DND-41 (cell line): ENCODE results near the gene SLC6A18.

Source experiments
- ATAC-seq: fragments of 200-7000 bp; cut with Tn5 transposase; 3 replicates; pipeline ENCODE4 v1.9.1; 2021; ENCODE audit warnings: low read depth; ENCODE audit not compliant: insufficient read depth
- DNase-seq: peaks from one replicate; pipeline ENCODE4 v3.0.0-alpha.2; 2020
- H2AFZ ChIP-seq: 2 replicates; pipeline ENCODE4 v1.6.0; 2012; ENCODE audit warnings: low read depth, low read length
- H3K27ac ChIP-seq: 2 replicates; pipeline ENCODE4 v1.5.1; 2012; ENCODE audit warnings: low read length, inconsistent platforms
- H3K27me3 ChIP-seq: fragments of 200-600 bp; sonication (generic); 2 replicates; pipeline ENCODE4 v1.6.0; 2012; ENCODE audit warnings: low read length, mild to moderate bottlenecking, inconsistent platforms; ENCODE audit not compliant: insufficient read depth, poor library complexity
- H3K36me3 ChIP-seq: 2 replicates; pipeline ENCODE4 v1.5.1; 2012; ENCODE audit warnings: low read length, inconsistent platforms; ENCODE audit not compliant: insufficient read depth
- H3K4me1 ChIP-seq: 2 replicates; pipeline ENCODE4 v1.5.1; 2012; ENCODE audit warnings: mild to moderate bottlenecking, low read length; ENCODE audit not compliant: insufficient read depth
- H3K4me2 ChIP-seq: 2 replicates; pipeline ENCODE4 v1.6.0; 2012; ENCODE audit warnings: mild to moderate bottlenecking, moderate library complexity, low read length, inconsistent platforms; ENCODE audit not compliant: insufficient read depth
- H3K4me3 ChIP-seq, 2 experiments: fragments of 200-600 bp in 1 of 2; shearing (Covaris generic) in 1 of 2; 2 replicates each; pipeline ENCODE4 v1.5.1; 2012 to 2016; ENCODE audit warnings: inconsistent platforms in 2 of 2, low read length in 2 of 2, mild to moderate bottlenecking in 2 of 2, low read depth in 1 of 2, moderate library complexity in 1 of 2
- H3K79me2 ChIP-seq: 2 replicates; pipeline ENCODE4 v1.6.0; 2012; ENCODE audit warnings: low read length, inconsistent platforms; ENCODE audit not compliant: insufficient read depth
- H3K9ac ChIP-seq: 2 replicates; pipeline ENCODE4 v1.6.0; 2012; ENCODE audit warnings: low read depth, mild to moderate bottlenecking, inconsistent platforms, low read length, moderate library complexity
- H3K9me3 ChIP-seq: 2 replicates; pipeline ENCODE4 v1.5.1; 2012; ENCODE audit warnings: low read length, moderate library complexity, mild to moderate bottlenecking, inconsistent platforms; ENCODE audit not compliant: insufficient read depth, severe bottlenecking
- H4K20me1 ChIP-seq: 2 replicates; pipeline ENCODE4 v1.6.0; 2012; ENCODE audit warnings: low read length; ENCODE audit not compliant: insufficient read depth
- CTCF ChIP-seq: IDR thresholded peaks from 2 replicates; pipeline ENCODE4 v1.5.1; 2012; ENCODE audit warnings: borderline replicate concordance, low read length, moderate library complexity, mild to moderate bottlenecking; ENCODE audit not compliant: poor library complexity, severe bottlenecking; ENCODE audit errors: extremely low read depth
- EZH2 ChIP-seq: IDR thresholded peaks from 3 replicates; pipeline ENCODE4 v1.6.1; 2012; ENCODE audit warnings: borderline replicate concordance, low read depth, mild to moderate bottlenecking, moderate library complexity, low read length, inconsistent platforms; ENCODE audit not compliant: severe bottlenecking

SLC6A18 gene

GRCh38 chr5:1291611-1292080, 66.5 kb downstream of the SLC6A18 start:
- Histone ChIP-seq H3K79me2 (peaks cover 21% of the 10 kb centered on the region; the same call in 1 of the 2 replicates), H3K4me2 (peak overlapping the region; percentile 12; the same call in 1 of the 2 replicates), H3K9ac (no peak overlapping the region), H3K27ac (peak overlapping the region; percentile 57; the same call in 1 of the 2 replicates), H3K36me3 (no peaks in the 10 kb centered on the region; the same call in 1 of the 2 replicates), H4K20me1 (no peaks in the 10 kb centered on the region), H3K27me3 (no peaks in the 10 kb centered on the region), H3K4me3 (no peak overlapping the region), H2AFZ (no peak overlapping the region), H3K9me3 (no peaks in the 10 kb centered on the region), H3K4me1 (peaks cover 27% of the 10 kb centered on the region)
- TF ChIP-seq EZH2 (no peak), CTCF (no peak)
- no peak for DNase-seq
- ATAC-seq: no peak

- no peaks in the 10 kb centered on the region for H3K27me3 ChIP-seq
- TF ChIP-seq EZH2: no peak
- no peak for TF ChIP-seq CTCF
- DNase-seq (no peak), ATAC-seq (no peak)
- H3K9ac ChIP-seq: no peak overlapping the region
- no peaks in the 10 kb centered on the region for H3K36me3 ChIP-seq
- H3K9me3 ChIP-seq: no peaks in the 10 kb centered on the region
- H2AFZ ChIP-seq: no peak overlapping the region
- H3K79me2 ChIP-seq: peaks cover 21% of the 10 kb centered on the region; the same call in 1 of the 2 replicates
- H4K20me1 ChIP-seq: no peaks in the 10 kb centered on the region
- peak overlapping the region; percentile 44; the same call in 1 of the 2 replicates for H3K27ac ChIP-seq
- H3K4me2 ChIP-seq: peak overlapping the region; percentile 12; the same call in 1 of the 2 replicates
- no peak overlapping the region for H3K4me3 ChIP-seq
- H3K4me1 ChIP-seq: peaks cover 31% of the 10 kb centered on the region
Observed at GRCh38 chr5:1292139-1292538, 67.0 kb downstream of the SLC6A18 start.

GRCh38 chr5:1292846-1293415, 67.8 kb downstream of the SLC6A18 start:
- Histone ChIP-seq H3K27ac (peak overlapping the region; percentile 10; the same call in 1 of the 2 replicates), H3K79me2 (peaks cover 21% of the 10 kb centered on the region; the same call in 1 of the 2 replicates), H3K4me1 (peaks cover 34% of the 10 kb centered on the region), H3K36me3 (no peaks in the 10 kb centered on the region), H3K4me3 (no peak overlapping the region), H3K9ac (no peak overlapping the region), H4K20me1 (no peaks in the 10 kb centered on the region), H3K4me2 (peak overlapping the region; percentile 63; the same call in 1 of the 2 replicates), H2AFZ (no peak overlapping the region), H3K27me3 (no peaks in the 10 kb centered on the region), H3K9me3 (no peaks in the 10 kb centered on the region)
- ATAC-seq (no peak), DNase-seq (no peak)
- TF ChIP-seq EZH2: no peak
- no peak for TF ChIP-seq CTCF
